Activated CD8-positive, alpha-beta T cell treated with anti-CD3 and anti-CD28 coated beads for 36 hours (primary cell): ENCODE results near the gene PRSS12. TPM values are rescaled to one million over a fixed set of nuclear protein-coding genes. Genes with fewer than 3 reads are reported as not detected.
"Not testable (repeated sequence)": the region's sequence is repeated elsewhere in the genome, so short reads cannot be mapped to it uniquely, and the experiment has no call there.

Experiments used
- ATAC-seq: fragments of 200-7000 bp; cut with Tn5 transposase; one replicate; pipeline ENCODE4 v1.10.0; 2021; ENCODE audit warnings: mild to moderate bottlenecking, moderate library complexity
- CTCF ChIA-PET: fragments of 350-600 bp; sonication (Branson Sonifier 250); formaldehyde crosslinking; loops from one replicate; lab custom pipeline; 2021; ENCODE audit warnings: antibody characterized with exemption; lab: Charles Lee
- POLR2A ChIA-PET: fragments of 350-600 bp; sonication (Branson Sonifier 250); formaldehyde crosslinking; loops from one replicate; lab custom pipeline; 2021; ENCODE audit warnings: antibody characterized with exemption; lab: Charles Lee
- DNase-seq: peaks from one replicate; pipeline ENCODE4 v3.0.0-alpha.2; 2020
- H3K27ac Mint-ChIP-seq: one replicate; pipeline ENCODE4 v1.8.0; 2021; ENCODE audit warnings: mild to moderate bottlenecking, mixed read lengths
- H3K27me3 Mint-ChIP-seq: one replicate; pipeline ENCODE4 v1.8.0; 2021; ENCODE audit warnings: mixed read lengths
- H3K36me3 Mint-ChIP-seq: one replicate; pipeline ENCODE4 v1.8.0; 2021; ENCODE audit warnings: low read depth, mixed read lengths
- H3K4me1 Mint-ChIP-seq: one replicate; pipeline ENCODE4 v1.8.0; 2021; ENCODE audit warnings: low read depth, mixed read lengths
- H3K4me3 Mint-ChIP-seq: one replicate; pipeline ENCODE4 v1.8.0; 2021; ENCODE audit warnings: mild to moderate bottlenecking, moderate library complexity, mixed read lengths
- H3K9me3 Mint-ChIP-seq: one replicate; pipeline ENCODE4 v1.8.0; 2021; ENCODE audit warnings: mixed read lengths
- intact Hi-C: fragments of 100-400 bp; cut with micrococcal nuclease; formaldehyde crosslinking; loops from one replicate; pipeline ENCODE4 v1.10.0; 2022
- total RNA-seq, 2 experiments: library from RNA; stranded (reverse); gene quantifications; one replicate each; pipeline ENCODE4 v1.2.3, GENCODE V29; 2021
- TF ChIP-seq, protein P1 (sequence below): fragments of 200-600 bp; IDR thresholded peaks from one replicate; pipeline ENCODE4 v1.8.0; 2022; ENCODE audit warnings: antibody characterized with exemption, mild to moderate bottlenecking

PRSS12 gene
- total RNA-seq, 2 experiments from 2014 or later: not detected

GRCh38 chr4:118308306-118309030 lies 44.3 kb downstream of the PRSS12 start:
- TF ChIP-seq, protein P1, sequence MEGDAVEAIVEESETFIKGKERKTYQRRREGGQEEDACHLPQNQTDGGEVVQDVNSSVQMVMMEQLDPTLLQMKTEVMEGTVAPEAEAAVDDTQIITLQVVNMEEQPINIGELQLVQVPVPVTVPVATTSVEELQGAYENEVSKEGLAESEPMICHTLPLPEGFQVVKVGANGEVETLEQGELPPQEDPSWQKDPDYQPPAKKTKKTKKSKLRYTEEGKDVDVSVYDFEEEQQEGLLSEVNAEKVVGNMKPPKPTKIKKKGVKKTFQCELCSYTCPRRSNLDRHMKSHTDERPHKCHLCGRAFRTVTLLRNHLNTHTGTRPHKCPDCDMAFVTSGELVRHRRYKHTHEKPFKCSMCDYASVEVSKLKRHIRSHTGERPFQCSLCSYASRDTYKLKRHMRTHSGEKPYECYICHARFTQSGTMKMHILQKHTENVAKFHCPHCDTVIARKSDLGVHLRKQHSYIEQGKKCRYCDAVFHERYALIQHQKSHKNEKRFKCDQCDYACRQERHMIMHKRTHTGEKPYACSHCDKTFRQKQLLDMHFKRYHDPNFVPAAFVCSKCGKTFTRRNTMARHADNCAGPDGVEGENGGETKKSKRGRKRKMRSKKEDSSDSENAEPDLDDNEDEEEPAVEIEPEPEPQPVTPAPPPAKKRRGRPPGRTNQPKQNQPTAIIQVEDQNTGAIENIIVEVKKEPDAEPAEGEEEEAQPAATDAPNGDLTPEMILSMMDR: no peak
- H3K27ac Mint-ChIP-seq: no peak overlapping the region
- POLR2A ChIA-PET: no interaction called here

DNA sequence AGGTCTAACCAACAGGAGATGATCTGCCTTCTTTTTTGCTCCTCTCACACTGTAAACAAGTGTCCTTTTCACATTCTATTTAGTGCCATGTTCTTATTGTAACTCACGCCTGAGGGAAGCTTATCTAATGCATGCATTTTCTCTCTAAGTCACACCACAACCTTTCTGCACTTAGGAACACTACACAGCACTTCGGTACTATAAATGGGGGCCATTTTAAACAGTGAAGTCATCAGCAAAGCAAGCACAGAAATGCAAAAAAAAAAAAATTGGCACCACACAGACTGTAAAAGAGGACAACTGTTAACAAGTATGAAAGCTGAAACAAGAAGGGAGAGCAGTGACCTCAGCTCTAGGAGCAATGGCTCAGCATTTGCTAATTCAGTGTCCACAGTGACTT lies 45.2 kb downstream of the PRSS12 start:
- intact Hi-C loops: no loop called here
- ChIA-PET POLR2A (no interaction called here), CTCF (interaction anchor here (0.9 to 1.2 kb wide), 2 partner anchors 45 to 83 kb away, joined by 3 to 4 read pairs; partner anchors contain the start of gene PRSS12)
- ATAC-seq (no peak), DNase-seq (no peak)
- H3K4me3 Mint-ChIP-seq: no peak overlapping the region
- no peaks in the 10 kb centered on the region for H3K36me3 Mint-ChIP-seq
- no peak overlapping the region for H3K27ac Mint-ChIP-seq
- no peaks in the 10 kb centered on the region for H3K9me3 Mint-ChIP-seq
- no peaks in the 10 kb centered on the region for H3K4me1 Mint-ChIP-seq
- peaks cover 12% of the 10 kb centered on the region for H3K27me3 Mint-ChIP-seq
- TF ChIP-seq, protein P1: no peak

More at GRCh38 chr4:118308306-118309030, 44.3 kb downstream of the PRSS12 start:
- peaks cover 12% of the 10 kb centered on the region for H3K27me3 Mint-ChIP-seq
- no peaks in the 10 kb centered on the region for H3K4me1 Mint-ChIP-seq
- H3K9me3 Mint-ChIP-seq: no peaks in the 10 kb centered on the region
- H3K36me3 Mint-ChIP-seq: no peaks in the 10 kb centered on the region
- CTCF ChIA-PET: interaction anchor here (0.9 to 1.2 kb wide), 2 partner anchors 44 to 84 kb away, joined by 3 to 4 read pairs; partner anchors contain the start of gene PRSS12
- DNase-seq (no peak), ATAC-seq (no peak)
- intact Hi-C loops: no loop called here
- H3K4me3 Mint-ChIP-seq: no peak overlapping the region

- H3K4me1 Mint-ChIP-seq, H3K4me3 Mint-ChIP-seq, ATAC-seq, CTCF ChIA-PET, POLR2A ChIA-PET, H3K27ac Mint-ChIP-seq, H3K36me3 Mint-ChIP-seq, H3K9me3 Mint-ChIP-seq, H3K27me3 Mint-ChIP-seq, DNase-seq, intact Hi-C loops: not testable (repeated sequence)
These were observed 53.2 kb downstream of the PRSS12 start for GRCh38 chr4:118299619-118300018.

- Mint-ChIP-seq H3K36me3 (no peaks in the 10 kb centered on the region), H3K27ac (no peak overlapping the region), H3K4me3 (no peak overlapping the region), H3K4me1 (no peaks in the 10 kb centered on the region), H3K9me3 (no peaks in the 10 kb centered on the region), H3K27me3 (peaks cover 2% of the 10 kb centered on the region)
- POLR2A ChIA-PET: interaction anchor here (0.6 kb wide), 1 partner anchor 62 kb away, joined by 3 read pairs; no protein-coding TSS in a partner anchor
- intact Hi-C loops: no loop called here
- no peak for DNase-seq
- TF ChIP-seq, protein P1: no peak
- CTCF ChIA-PET: no interaction called here
- ATAC-seq: no peak
These were observed 56.1 kb downstream of the PRSS12 start for GRCh38 chr4:118296729-118297128.

- no peak for DNase-seq
- H3K4me1 Mint-ChIP-seq: peaks cover 3% of the 10 kb centered on the region
- no peak for ATAC-seq
- intact Hi-C loops: no loop called here
- TF ChIP-seq, protein P1: no peak
- H3K27me3 Mint-ChIP-seq: no peaks in the 10 kb centered on the region
- H3K36me3 Mint-ChIP-seq: no peaks in the 10 kb centered on the region
- POLR2A ChIA-PET: no interaction called here
- CTCF ChIA-PET: no interaction called here
- H3K9me3 Mint-ChIP-seq: no peaks in the 10 kb centered on the region
- no peak overlapping the region for H3K4me3 Mint-ChIP-seq
- H3K27ac Mint-ChIP-seq: no peak overlapping the region
These were observed 61.9 kb downstream of the PRSS12 start for GRCh38 chr4:118290951-118291350.
